ENCODE measurements around the gene P2RX2.

P2RX2 gene

DNA sequence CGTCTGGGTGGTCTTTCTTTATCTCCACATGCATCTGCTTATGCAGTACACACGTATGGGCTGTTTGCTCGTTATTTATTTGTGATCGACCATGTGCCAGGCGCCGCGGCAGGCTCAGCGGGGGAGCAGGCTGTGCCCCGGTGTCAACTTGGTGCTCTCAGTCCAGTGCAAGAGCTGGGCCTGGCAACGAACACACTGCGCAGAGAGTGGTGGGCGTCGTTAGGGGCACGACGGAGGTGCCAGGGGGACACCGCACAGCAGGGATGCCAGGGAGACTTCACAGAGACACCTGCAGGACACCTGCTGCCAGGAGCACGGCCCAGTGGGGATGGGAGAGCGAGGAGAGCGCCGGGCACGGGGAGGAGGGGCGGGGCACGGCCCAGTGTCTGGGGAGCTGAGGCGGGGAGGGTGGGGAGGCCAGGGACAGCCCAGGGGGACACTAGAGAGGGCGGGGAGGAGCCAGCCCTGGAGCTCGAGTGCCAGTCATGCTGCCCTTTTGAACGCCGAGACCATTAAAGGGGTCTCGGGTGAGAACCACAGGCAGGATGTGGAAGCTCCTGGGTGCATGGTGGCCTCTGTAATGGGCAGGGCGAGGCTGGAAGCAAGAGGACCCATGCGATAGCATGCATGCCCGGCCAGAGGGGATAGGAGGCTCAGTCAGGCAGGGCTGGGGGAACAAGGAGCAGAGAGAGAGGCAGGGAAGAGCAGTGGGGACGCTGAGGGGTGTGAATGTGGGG lies 7.5 kb upstream of the P2RX2 start:
- TF ChIP-seq, protein P1, sequence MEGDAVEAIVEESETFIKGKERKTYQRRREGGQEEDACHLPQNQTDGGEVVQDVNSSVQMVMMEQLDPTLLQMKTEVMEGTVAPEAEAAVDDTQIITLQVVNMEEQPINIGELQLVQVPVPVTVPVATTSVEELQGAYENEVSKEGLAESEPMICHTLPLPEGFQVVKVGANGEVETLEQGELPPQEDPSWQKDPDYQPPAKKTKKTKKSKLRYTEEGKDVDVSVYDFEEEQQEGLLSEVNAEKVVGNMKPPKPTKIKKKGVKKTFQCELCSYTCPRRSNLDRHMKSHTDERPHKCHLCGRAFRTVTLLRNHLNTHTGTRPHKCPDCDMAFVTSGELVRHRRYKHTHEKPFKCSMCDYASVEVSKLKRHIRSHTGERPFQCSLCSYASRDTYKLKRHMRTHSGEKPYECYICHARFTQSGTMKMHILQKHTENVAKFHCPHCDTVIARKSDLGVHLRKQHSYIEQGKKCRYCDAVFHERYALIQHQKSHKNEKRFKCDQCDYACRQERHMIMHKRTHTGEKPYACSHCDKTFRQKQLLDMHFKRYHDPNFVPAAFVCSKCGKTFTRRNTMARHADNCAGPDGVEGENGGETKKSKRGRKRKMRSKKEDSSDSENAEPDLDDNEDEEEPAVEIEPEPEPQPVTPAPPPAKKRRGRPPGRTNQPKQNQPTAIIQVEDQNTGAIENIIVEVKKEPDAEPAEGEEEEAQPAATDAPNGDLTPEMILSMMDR (IDR thresholded peaks at IDR 0.05; ENCODE audit: low read depth, low read length) = no peak
- DNase-seq (ENCODE audit: low read depth, low spot score) = no peak
- in situ Hi-C loops (cut with HindIII; ENCODE audit: low sequenced_read_pairs) = no loop called here
- H3K4me3 ChIP-seq (ENCODE audit: low read depth, low read length) = no peak overlapping the region

GRCh38 chr12:132611620-132612019 lies 7.0 kb upstream of the P2RX2 start:
- TF ChIP-seq, protein P1 (IDR thresholded peaks at IDR 0.05; ENCODE audit: low read depth, low read length) = no peak
- no peak overlapping the region for H3K4me3 ChIP-seq (ENCODE audit: low read depth, low read length)
- no peak for DNase-seq (ENCODE audit: low read depth, low spot score)
- in situ Hi-C loops (cut with HindIII; ENCODE audit: low sequenced_read_pairs) = no loop called here

GRCh38 chr12:132614029-132614428 lies 4.5 kb upstream of the P2RX2 start:
- TF ChIP-seq, protein P1 (IDR thresholded peaks at IDR 0.05; ENCODE audit: low read depth, low read length) = no peak

GRCh38 chr12:132614861-132615578 lies 3.6 kb upstream of the P2RX2 start:
- in situ Hi-C loops (cut with HindIII; ENCODE audit: low sequenced_read_pairs) = no loop called here
- TF ChIP-seq, protein P1 (IDR thresholded peaks at IDR 0.05; ENCODE audit: low read depth, low read length) = peak; percentile 90
- peak; percentile 82 for DNase-seq (ENCODE audit: low read depth, low spot score)
- no peak overlapping the region for H3K4me3 ChIP-seq (ENCODE audit: low read depth, low read length)

More at GRCh38 chr12:132614029-132614428, 4.5 kb upstream of the P2RX2 start:
- no peak overlapping the region for H3K4me3 ChIP-seq (ENCODE audit: low read depth, low read length)
- DNase-seq (ENCODE audit: low read depth, low spot score) = no peak
- in situ Hi-C loops (cut with HindIII; ENCODE audit: low sequenced_read_pairs) = no loop called here

DNA sequence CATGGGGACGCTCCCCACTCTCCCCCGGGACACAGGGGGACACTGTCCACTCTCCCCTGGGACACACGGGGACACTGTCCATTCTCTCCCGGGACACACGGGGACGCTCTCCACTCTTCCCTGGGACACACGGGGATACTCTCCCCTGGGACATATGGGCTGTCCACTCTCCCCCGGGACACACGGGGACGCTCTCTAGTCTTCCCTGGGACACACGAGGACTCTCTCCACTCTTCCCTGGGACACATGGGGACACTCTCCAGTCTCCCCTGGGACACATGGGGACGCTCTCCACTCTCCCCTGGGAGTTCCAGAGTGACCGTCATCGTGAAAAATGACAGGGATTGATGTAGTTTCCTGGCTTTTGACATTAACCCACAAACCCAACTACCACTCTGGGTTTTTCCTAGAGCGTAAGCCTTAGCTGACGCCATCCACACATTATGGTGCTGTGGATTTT lies 3.0 kb upstream of the P2RX2 start:
- TF ChIP-seq, protein P1 (IDR thresholded peaks at IDR 0.05; ENCODE audit: low read depth, low read length) = no peak
- in situ Hi-C loops (cut with HindIII; ENCODE audit: low sequenced_read_pairs) = no loop called here

DNA sequence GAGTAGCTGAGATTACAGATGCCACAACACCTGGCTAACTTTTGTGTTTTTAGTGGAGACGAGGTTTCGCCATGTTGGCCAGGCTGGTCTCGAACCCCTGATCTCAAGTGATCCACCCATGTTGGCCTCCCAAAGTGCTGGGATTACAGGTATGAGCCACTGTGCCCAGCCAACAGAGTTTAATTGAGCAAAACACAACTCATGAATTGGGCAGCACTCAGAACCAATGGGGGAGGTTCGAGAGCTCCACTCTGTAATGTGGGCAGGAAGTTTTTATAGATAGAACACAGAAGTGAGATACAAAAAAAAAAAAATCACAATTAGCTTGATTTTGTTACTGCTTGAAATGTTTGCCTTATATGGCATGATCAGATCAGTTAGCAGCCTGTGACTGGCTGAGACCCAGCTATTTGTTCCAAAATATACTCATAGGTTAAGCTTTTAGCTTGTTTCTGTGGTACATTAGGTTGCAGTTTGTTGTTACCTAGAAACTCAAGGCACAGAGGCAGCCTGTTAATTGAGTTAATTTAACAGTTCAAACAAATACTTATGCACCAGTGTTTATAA lies 1.4 kb upstream of the P2RX2 start:
- DNase-seq (ENCODE audit: low read depth, low spot score) = no peak
- no peak overlapping the region for H3K4me3 ChIP-seq (ENCODE audit: low read depth, low read length)
- TF ChIP-seq, protein P1 (IDR thresholded peaks at IDR 0.05; ENCODE audit: low read depth, low read length) = no peak
- in situ Hi-C loops (cut with HindIII; ENCODE audit: low sequenced_read_pairs) = no loop called here

More for the DNA sequence above, 3.0 kb upstream of the P2RX2 start:
- no peak overlapping the region for H3K4me3 ChIP-seq (ENCODE audit: low read depth, low read length)
- no peak for DNase-seq (ENCODE audit: low read depth, low spot score)
